Parathyroid adenoma (tissue), 2 donors: Measurements from ENCODE around the gene UCN.

Source experiments
- H2AFZ ChIP-seq: fragments of 300-600 bp; sonication (generic); one replicate; pipeline ENCODE4 v1.7.0; 2017; ENCODE audit warnings: antibody characterized with exemption, mild to moderate bottlenecking
- H3K27ac ChIP-seq: fragments of 300-600 bp; sonication (generic); one replicate; pipeline ENCODE4 v1.7.0; 2017
- H3K27me3 ChIP-seq: fragments of 300-600 bp; sonication (generic); one replicate; pipeline ENCODE4 v1.7.0; 2017; ENCODE audit warnings: low read length; ENCODE audit not compliant: control insufficient read depth, insufficient read depth
- H3K36me3 ChIP-seq: fragments of 300-600 bp; sonication (generic); one replicate; pipeline ENCODE4 v1.7.0; 2017; ENCODE audit warnings: low read length; ENCODE audit not compliant: control insufficient read depth, insufficient read depth
- H3K4me1 ChIP-seq: fragments of 300-600 bp; sonication (generic); one replicate; pipeline ENCODE4 v1.7.0; 2017; ENCODE audit warnings: control low read depth
- H3K4me2 ChIP-seq: fragments of 300-600 bp; sonication (generic); one replicate; pipeline ENCODE4 v1.7.0; 2017; ENCODE audit warnings: low read length
- H3K4me3 ChIP-seq: fragments of 300-600 bp; sonication (generic); one replicate; pipeline ENCODE4 v1.7.0; 2017; ENCODE audit warnings: low read depth, low read length
- H3K79me2 ChIP-seq: fragments of 300-600 bp; sonication (generic); one replicate; pipeline ENCODE4 v1.7.0; 2017; ENCODE audit warnings: control low read depth
- H3K9ac ChIP-seq: fragments of 300-600 bp; sonication (generic); one replicate; pipeline ENCODE4 v1.7.0; 2017; ENCODE audit warnings: mild to moderate bottlenecking
- H3K9me3 ChIP-seq: fragments of 300-600 bp; sonication (generic); one replicate; pipeline ENCODE4 v1.7.0; 2017; ENCODE audit warnings: low read length; ENCODE audit not compliant: control insufficient read depth
- CTCF ChIP-seq: fragments of 300-600 bp; sonication (generic); IDR thresholded peaks from one replicate; pipeline ENCODE4 v1.7.0; 2017; ENCODE audit warnings: antibody characterized with exemption, mild to moderate bottlenecking
- donor health status: primary hyperparathyroidism.

Gene UCN

GRCh38 chr2:27288610-27289009, 19.6 kb downstream of the UCN start:
- no peak overlapping the region for H3K4me2 ChIP-seq
- TF ChIP-seq CTCF, result no peak
- H3K9ac ChIP-seq, result no peak overlapping the region

DNA sequence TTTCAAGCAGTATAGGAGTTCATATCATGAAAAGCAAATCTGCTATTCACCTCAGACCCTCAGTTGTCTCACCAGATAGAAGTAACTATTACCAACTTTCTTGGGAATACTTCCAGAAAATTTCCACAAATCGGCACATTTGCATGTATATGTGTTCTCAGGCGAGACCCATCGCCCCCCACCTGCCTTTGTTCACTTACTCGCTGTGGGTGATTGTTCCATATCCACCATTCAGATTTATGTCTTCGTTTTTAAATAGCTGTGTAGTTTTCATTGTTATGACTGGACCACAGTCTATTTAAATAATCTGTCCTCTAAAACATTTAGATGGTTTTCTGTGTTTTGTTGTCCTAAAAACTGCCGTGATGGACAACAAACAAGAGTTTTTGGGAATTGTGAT, 22.8 kb downstream of the UCN start:
- no peak for TF ChIP-seq CTCF
- no peaks in the 10 kb centered on the region for H3K36me3 ChIP-seq
- no peak overlapping the region for H2AFZ ChIP-seq
- H3K27ac ChIP-seq, result no peak overlapping the region
- H3K9ac ChIP-seq, result no peak overlapping the region
- H3K9me3 ChIP-seq, result no peaks in the 10 kb centered on the region
- no peak overlapping the region for H3K4me3 ChIP-seq
- H3K27me3 ChIP-seq, result no peaks in the 10 kb centered on the region
- no peaks in the 10 kb centered on the region for H3K79me2 ChIP-seq
- no peak overlapping the region for H3K4me2 ChIP-seq
- no peaks in the 10 kb centered on the region for H3K4me1 ChIP-seq

More at GRCh38 chr2:27288610-27289009, 19.6 kb downstream of the UCN start:
- Histone ChIP-seq H3K27ac (no peak overlapping the region), H3K27me3 (no peaks in the 10 kb centered on the region), H3K36me3 (no peaks in the 10 kb centered on the region), H3K79me2 (no peaks in the 10 kb centered on the region), H2AFZ (no peak overlapping the region), H3K4me3 (no peak overlapping the region), H3K9me3 (no peaks in the 10 kb centered on the region), H3K4me1 (peaks cover 10% of the 10 kb centered on the region)

GRCh38 chr2:27284996-27285395, 23.2 kb downstream of the UCN start:
- H3K27me3 ChIP-seq, result no peaks in the 10 kb centered on the region
- H3K9ac ChIP-seq, result no peak overlapping the region
- H3K79me2 ChIP-seq, result no peaks in the 10 kb centered on the region
- no peaks in the 10 kb centered on the region for H3K36me3 ChIP-seq
- no peak overlapping the region for H3K4me3 ChIP-seq
- no peaks in the 10 kb centered on the region for H3K9me3 ChIP-seq
- H3K27ac ChIP-seq, result no peak overlapping the region
- H3K4me1 ChIP-seq, result no peaks in the 10 kb centered on the region
- no peak for TF ChIP-seq CTCF
- H3K4me2 ChIP-seq, result no peak overlapping the region
- no peak overlapping the region for H2AFZ ChIP-seq

- H3K9me3 ChIP-seq, result no peaks in the 10 kb centered on the region
- H3K4me1 ChIP-seq, result no peaks in the 10 kb centered on the region
- H3K27ac ChIP-seq, result no peak overlapping the region
- no peaks in the 10 kb centered on the region for H3K27me3 ChIP-seq
- H3K4me3 ChIP-seq, result no peak overlapping the region
- H3K36me3 ChIP-seq, result no peaks in the 10 kb centered on the region
- no peak overlapping the region for H3K4me2 ChIP-seq
- no peak overlapping the region for H3K9ac ChIP-seq
- no peak overlapping the region for H2AFZ ChIP-seq
- H3K79me2 ChIP-seq, result no peaks in the 10 kb centered on the region
- no peak for TF ChIP-seq CTCF
Observed at GRCh38 chr2:27282892-27283291, 25.4 kb downstream of the UCN start.

- no peaks in the 10 kb centered on the region for H3K4me1 ChIP-seq
- H3K36me3 ChIP-seq, result no peaks in the 10 kb centered on the region
- no peak within 1 kb of the TSS for H3K4me3 ChIP-seq
- no peak within 1 kb of the TSS for H3K27ac ChIP-seq
- no peak for TF ChIP-seq CTCF
- no peak within 1 kb of the TSS for H3K9ac ChIP-seq
- no peaks in the 10 kb centered on the region for H3K27me3 ChIP-seq
- H3K9me3 ChIP-seq, result no peaks in the 10 kb centered on the region
- H2AFZ ChIP-seq, result no peak within 1 kb of the TSS
- no peaks in the 10 kb centered on the region for H3K79me2 ChIP-seq
- H3K4me2 ChIP-seq, result no peak within 1 kb of the TSS
Observed at GRCh38 chr2:27281855-27282559, 26.2 kb downstream of the UCN start, which contains the start of gene TRIM54. TSS of gene TRIM54 (plus strand) at chr2:27282429. CDS start at chr2:27282732, 303 bp downstream.
